Raji (cell line): Measurements from ENCODE around the gene SAG.

Experiments used
- POLR2A ChIP-seq: IDR thresholded peaks from 2 replicates; pipeline ENCODE4 v1.6.1; 2011; ENCODE audit warnings: low read depth, low read length, control low read depth; ENCODE audit not compliant: insufficient read depth

SAG gene

GRCh38 chr2:233307565-233307964 is at the start of gene SAG:
Gene SAG, plus strand, starts transcription at chr2:233307816. Its CDS starts 1,374 bp downstream, at chr2:233309190.
- TF ChIP-seq POLR2A = no peak

- TF ChIP-seq POLR2A = no peak
These were observed 49.4 kb upstream of the SAG start for GRCh38 chr2:233258211-233258610.

GRCh38 chr2:233259730-233260129 is 47.9 kb upstream of the SAG start:
- no peak for TF ChIP-seq POLR2A

DNA sequence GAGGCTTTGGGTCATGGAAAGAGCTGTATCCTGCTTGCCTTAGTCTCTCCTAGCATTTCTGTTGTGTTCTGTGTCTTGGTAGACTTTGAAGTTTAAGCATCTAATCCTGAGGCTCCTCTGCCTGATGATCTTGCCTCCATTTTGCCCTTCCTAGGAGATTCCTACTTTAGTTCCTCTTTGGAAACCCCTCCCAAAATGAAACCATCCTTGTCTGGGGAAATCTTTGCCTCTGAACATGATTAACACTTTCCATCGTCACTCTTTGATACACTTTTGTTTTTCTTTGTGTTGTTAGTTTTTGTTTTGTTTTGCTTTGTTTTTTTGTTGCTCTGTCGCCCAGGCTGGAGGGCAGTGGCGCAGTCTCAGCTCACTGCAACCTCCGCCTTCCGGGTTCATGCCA is 47.0 kb upstream of the SAG start:
- no peak for TF ChIP-seq POLR2A

GRCh38 chr2:233261819-233262555 is 45.6 kb upstream of the SAG start:
- TF ChIP-seq POLR2A = no peak

DNA sequence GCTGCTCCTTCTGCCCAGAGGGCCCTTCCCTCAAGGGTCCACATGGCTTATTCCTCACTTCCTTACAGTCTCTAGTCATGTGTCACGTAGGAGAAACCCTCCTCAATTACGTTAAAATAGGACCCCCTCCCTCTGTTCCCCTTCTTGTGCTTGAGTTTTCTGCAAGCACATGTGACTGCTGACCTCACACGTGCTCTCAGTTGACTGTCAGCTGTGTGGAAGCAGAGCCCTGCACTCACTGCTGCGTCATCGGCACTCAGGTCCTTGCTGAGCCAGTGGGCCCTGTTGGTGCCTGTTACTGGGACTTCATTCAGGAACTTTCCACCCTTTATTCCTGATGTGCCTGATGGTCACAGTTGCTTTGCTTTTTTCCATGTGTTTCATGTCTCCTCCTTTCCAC is 45.1 kb upstream of the SAG start:
- no peak for TF ChIP-seq POLR2A

DNA sequence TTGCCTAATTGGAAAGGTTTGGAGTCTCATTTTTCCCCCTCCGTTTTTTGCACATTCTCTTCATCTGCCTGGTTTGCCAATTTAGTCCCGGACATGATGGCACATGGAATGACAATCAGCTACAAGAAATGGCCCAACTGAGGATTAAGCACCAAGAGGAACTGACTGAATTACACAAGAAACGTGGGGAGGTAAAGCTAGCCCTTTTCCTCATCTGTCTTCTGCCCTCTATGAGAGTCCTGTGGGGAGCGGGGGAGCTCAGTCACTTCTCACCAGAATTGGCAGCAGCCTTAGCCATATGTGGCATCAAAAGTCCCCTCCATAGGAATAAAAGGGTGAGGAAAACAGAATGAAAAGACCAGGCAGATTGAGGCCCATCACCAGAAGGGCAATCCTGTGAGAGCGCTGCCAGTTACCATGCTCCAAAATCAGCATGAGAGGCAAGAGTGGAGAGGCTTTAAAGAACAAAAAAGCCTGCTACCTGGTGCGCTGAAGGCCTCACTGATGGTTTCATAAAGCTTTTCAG is 44.5 kb upstream of the SAG start:
- TF ChIP-seq POLR2A = no peak

DNA sequence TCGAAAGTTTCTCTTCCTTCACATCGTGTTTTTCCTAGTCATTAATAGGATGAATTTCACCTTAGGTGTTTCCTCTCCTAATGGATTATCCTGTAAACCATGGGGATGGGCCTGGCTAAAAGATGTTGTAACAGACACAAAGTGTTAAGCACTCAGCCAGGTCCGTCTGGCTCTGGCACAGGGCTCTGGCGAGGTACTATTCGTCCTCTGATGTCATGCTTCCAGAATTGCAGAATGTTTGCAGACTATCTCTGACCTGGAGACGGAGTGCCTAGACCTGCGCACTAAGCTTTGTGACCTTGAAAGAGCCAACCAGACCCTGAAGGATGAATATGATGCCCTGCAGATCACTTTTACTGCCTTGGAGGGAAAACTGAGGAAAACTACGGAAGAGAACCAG is 42.9 kb upstream of the SAG start:
- TF ChIP-seq POLR2A = no peak

DNA sequence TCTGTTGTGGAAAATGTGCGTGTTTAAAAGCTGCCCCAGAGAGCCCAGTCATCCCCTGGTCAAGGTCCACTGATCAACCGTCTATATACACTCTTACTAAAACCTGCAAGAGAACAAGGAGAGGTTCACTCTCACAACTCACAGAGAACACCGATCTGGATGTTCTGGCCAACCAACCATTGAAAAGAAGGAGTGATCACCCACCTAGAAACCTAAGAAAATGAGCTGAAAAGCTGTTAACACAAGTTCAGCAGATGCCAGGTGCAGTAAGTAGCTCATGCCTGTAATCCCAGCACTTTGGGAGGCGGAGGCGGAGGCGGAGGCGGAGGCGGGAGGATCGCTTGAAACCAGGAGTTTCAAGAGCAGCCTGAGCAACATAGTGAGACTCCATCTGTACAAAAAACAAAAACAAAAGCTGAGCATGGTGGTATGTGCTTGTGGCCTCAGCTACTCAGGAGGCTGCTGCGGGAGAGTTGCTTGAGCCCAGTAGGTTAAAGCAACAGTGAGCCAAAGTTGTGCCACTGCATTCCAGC is 41.7 kb upstream of the SAG start:
- no peak for TF ChIP-seq POLR2A

GRCh38 chr2:233266481-233266880 is 41.1 kb upstream of the SAG start:
- TF ChIP-seq POLR2A = no peak

GRCh38 chr2:233267516-233268245 is 39.9 kb upstream of the SAG start:
- no peak for TF ChIP-seq POLR2A

DNA sequence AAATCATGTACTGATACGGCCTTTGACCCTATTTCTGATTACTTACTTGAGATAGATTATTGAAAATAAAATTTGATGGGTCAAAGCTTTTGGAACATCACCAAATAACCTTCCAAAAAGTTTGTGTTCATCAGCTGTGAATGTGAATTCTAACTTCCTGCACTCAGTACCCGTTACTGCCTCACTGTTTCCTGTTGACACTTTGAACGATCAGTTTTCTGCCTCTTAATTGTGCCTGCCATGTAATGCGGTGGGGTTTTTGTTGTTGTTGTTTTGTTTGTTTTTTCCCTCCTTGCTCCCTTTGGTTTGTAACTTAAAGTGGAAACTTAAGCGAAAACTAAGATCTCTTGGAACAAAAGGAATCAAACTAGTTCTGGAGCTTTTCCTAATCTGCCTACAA is 37.2 kb upstream of the SAG start:
- no peak for TF ChIP-seq POLR2A

- no peak for TF ChIP-seq POLR2A
These were observed 36.7 kb upstream of the SAG start for GRCh38 chr2:233270951-233271350.

DNA sequence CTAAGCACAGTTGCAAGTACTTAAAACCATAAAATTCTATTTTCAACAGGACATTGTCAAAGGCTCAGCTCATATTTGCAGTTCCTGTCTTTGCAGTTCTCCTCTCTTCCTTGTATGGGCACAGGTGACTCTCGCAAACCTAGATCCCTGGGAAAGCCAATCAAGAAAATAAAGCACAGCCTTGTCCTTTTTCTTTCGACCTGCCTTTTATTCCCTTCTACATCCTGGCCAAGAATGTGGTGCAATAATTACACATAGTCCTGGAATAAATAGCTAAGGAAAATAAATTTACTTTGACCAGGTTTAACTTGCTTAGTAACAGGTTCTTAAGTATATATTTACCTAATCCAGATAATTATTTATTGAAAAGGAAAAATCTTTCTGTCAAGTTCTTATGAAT is 35.9 kb upstream of the SAG start:
- no peak for TF ChIP-seq POLR2A

DNA sequence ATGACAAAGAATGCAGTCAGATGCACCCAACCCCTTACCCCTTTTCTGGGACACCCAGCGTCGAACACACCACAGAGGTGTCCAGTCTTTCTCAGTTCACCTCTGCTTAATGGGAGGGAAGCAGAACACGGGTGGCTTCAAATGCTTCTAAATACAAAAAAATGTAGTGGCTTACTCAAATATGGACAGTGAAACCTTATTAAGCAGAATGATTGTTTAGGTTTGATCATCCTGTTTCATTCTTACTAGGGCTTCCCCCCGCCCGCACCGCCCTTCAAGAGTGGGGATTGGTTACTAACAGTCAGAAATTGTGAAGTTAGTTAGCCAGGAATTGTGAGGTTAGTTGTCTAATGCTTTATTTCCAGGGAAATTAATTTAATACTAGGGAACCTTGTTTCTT is 34.5 kb upstream of the SAG start:
- TF ChIP-seq POLR2A = no peak

DNA sequence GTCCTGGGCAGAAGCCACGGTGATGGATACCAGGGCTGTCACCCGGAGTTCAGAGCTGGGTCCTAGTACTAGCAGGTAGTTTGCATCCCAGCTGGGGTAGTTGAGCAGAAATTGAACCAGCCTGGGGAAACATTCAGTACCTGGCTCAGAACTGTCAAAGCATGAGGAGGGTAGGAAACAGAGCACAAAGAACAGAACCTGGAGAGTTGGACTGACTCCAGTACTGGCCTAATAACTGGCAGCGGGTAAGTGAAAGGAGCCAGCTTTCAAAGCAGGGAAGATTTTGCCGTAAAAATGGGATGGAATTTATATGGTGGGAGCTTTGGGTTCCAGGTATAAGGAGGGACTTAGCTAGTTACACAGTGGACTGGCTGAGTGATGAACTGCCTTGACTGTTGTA is 32.4 kb upstream of the SAG start:
- TF ChIP-seq POLR2A = no peak
